H1 (cell line): Measurements from ENCODE around the gene CD164L2. TPM values are rescaled to one million over a fixed set of nuclear protein-coding genes. Genes with fewer than 3 reads are reported as not detected.

ENCODE experiments used
- CTCF ChIA-PET: fragments of 300-600 bp; sonication (Branson Sonifier 250); formaldehyde crosslinking; loops from one replicate; lab custom pipeline; 2021; ENCODE audit not compliant: partially characterized antibody; lab: Charles Lee
- POLR2A ChIA-PET: fragments of 300-600 bp; sonication (Branson Sonifier 250); formaldehyde crosslinking; loops from one replicate; lab custom pipeline; 2021; ENCODE audit warnings: inconsistent platforms; ENCODE audit not compliant: partially characterized antibody; lab: Charles Lee
- DNase-seq, 2 experiments: peaks; one replicate each; pipeline versions ENCODE4 v3.0.0 to v3.0.0-alpha.2; 2010 to 2022; ENCODE audit warnings: low spot score in 2 of 2, low read depth in 1 of 2, mixed read lengths in 1 of 2
- FAIRE-seq: peaks from 2 replicates; lab custom pipeline; 2011; peaks lifted over from hg19 to GRCh38; lab: Jason Lieb, UNC
- H2AFZ ChIP-seq: 2 replicates; pipeline ENCODE4 v1.8.1; 2012; ENCODE audit warnings: low read length, inconsistent platforms
- H2AK5ac ChIP-seq: 2 replicates; pipeline ENCODE4 v1.6.1; 2013; ENCODE audit warnings: low read depth, low read length
- H2BK120ac ChIP-seq: replicated peaks from 2 replicates; pipeline ENCODE3; 2013; ENCODE audit warnings: low read depth, low read length, inconsistent platforms
- H2BK12ac ChIP-seq: 2 replicates; pipeline ENCODE4 v1.6.1; 2013; ENCODE audit warnings: low read depth, low read length
- H2BK15ac ChIP-seq: 2 replicates; pipeline ENCODE4 v1.6.1; 2013; ENCODE audit warnings: low read length
- H2BK20ac ChIP-seq: 2 replicates; pipeline ENCODE4 v1.6.1; 2013; ENCODE audit warnings: low read length
- H2BK5ac ChIP-seq: 2 replicates; pipeline ENCODE4 v1.6.1; 2013; ENCODE audit warnings: low read depth, low read length
- H3K14ac ChIP-seq: 2 replicates; pipeline ENCODE4 v1.6.1; 2013; ENCODE audit warnings: inconsistent platforms; ENCODE audit not compliant: insufficient read length
- H3K18ac ChIP-seq: 2 replicates; pipeline ENCODE4 v1.6.1; 2013; ENCODE audit warnings: low read length; ENCODE audit errors: extremely low read depth
- H3K23ac ChIP-seq: 2 replicates; pipeline ENCODE4 v1.6.1; 2013; ENCODE audit warnings: inconsistent platforms; ENCODE audit not compliant: insufficient read length
- H3K23me2 ChIP-seq: 2 replicates; pipeline ENCODE4 v1.6.1; 2013; ENCODE audit warnings: low read depth, low read length
- H3K27ac ChIP-seq: 2 replicates; pipeline ENCODE4 v1.6.1; 2011; ENCODE audit warnings: low read depth, low read length, inconsistent platforms
- H3K27me3 ChIP-seq, 4 experiments: replicated peaks in 1 of 4; 1 replicate in 1 of 4; 2 replicates in 3 of 4; pipeline versions ENCODE4 v1.6.1 to v1.8.1; 2011 to 2013; ENCODE audit warnings: low read length in 3 of 4, mild to moderate bottlenecking in 3 of 4, inconsistent platforms in 2 of 4, mixed read lengths in 2 of 4, moderate library complexity in 1 of 4; ENCODE audit not compliant: control insufficient read depth in 3 of 4, insufficient read depth in 3 of 4; ENCODE audit errors: extremely low read depth in 1 of 4
- H3K36me3 ChIP-seq, 4 experiments: 2 replicates each; pipeline versions ENCODE4 v1.6.1 to v1.8.1; 2011 to 2013; ENCODE audit warnings: mild to moderate bottlenecking in 4 of 4, low read length in 3 of 4, moderate library complexity in 2 of 4, control low read depth in 1 of 4, inconsistent platforms in 1 of 4; ENCODE audit not compliant: insufficient read depth in 4 of 4, control insufficient read depth in 2 of 4
- H3K4ac ChIP-seq: replicated peaks from 2 replicates; pipeline ENCODE3; 2013; ENCODE audit warnings: low read length, low read depth, mixed read lengths, inconsistent platforms; ENCODE audit not compliant: insufficient read length
- H3K4me1 ChIP-seq, 4 experiments: replicated peaks in 1 of 4; 1 replicate in 1 of 4; 2 replicates in 3 of 4; pipeline versions ENCODE4 v1.6.1 to v1.8.1; 2011 to 2013; ENCODE audit warnings: low read length in 3 of 4, inconsistent platforms in 2 of 4, mixed read lengths in 1 of 4; ENCODE audit not compliant: insufficient read depth in 4 of 4, control insufficient read depth in 3 of 4
- H3K4me2 ChIP-seq, 2 experiments: 2 replicates each; pipeline versions ENCODE4 v1.6.1 to v1.8.1; 2011 to 2013; ENCODE audit warnings: low read depth in 2 of 2, low read length in 2 of 2, control low read depth in 1 of 2, inconsistent platforms in 1 of 2, mild to moderate bottlenecking in 1 of 2; ENCODE audit not compliant: insufficient read depth in 1 of 2
- H3K4me3 ChIP-seq, 4 experiments: fragments of 200-600, 300-600 bp in 1 of 4; sonication (generic), shearing (Covaris generic), sonication (Bioruptor Twin) in 1 of 4; 2 replicates each; pipeline versions ENCODE4 v1.5.1 to v1.8.1; 2011 to 2016; ENCODE audit warnings: low read length in 4 of 4, low read depth in 3 of 4, control low read depth in 2 of 4, inconsistent platforms in 2 of 4, mild to moderate bottlenecking in 2 of 4, mixed read lengths in 1 of 4, moderate library complexity in 1 of 4; ENCODE audit not compliant: insufficient read depth in 2 of 4; ENCODE audit errors: extremely low read depth in 1 of 4
- H3K56ac ChIP-seq: replicated peaks from 2 replicates; pipeline ENCODE3; 2013; ENCODE audit warnings: low read depth, mild to moderate bottlenecking, mixed read lengths, low read length, inconsistent platforms; ENCODE audit not compliant: insufficient read length
- H3K79me1 ChIP-seq: 2 replicates; pipeline ENCODE4 v1.6.1; 2013; ENCODE audit warnings: low read depth, low read length, control low read depth
- H3K79me2 ChIP-seq, 2 experiments: 2 replicates each; pipeline versions ENCODE4 v1.6.1 to v1.8.1; 2012 to 2013; ENCODE audit warnings: low read length in 2 of 2, mild to moderate bottlenecking in 2 of 2, inconsistent platforms in 1 of 2; ENCODE audit not compliant: insufficient read depth in 2 of 2, control insufficient read depth in 1 of 2
- H3K9ac ChIP-seq, 4 experiments: replicated peaks in 1 of 4; 1 replicate in 1 of 4; 2 replicates in 3 of 4; pipeline versions ENCODE4 v1.6.1 to v1.8.1; 2011 to 2013; ENCODE audit warnings: low read depth in 3 of 4, low read length in 3 of 4, control low read depth in 2 of 4, mild to moderate bottlenecking in 2 of 4, moderate library complexity in 2 of 4, inconsistent platforms in 1 of 4; ENCODE audit errors: extremely low read depth in 1 of 4
- H3K9me3 ChIP-seq, 2 experiments: 2 replicates each; pipeline versions ENCODE4 v1.6.1 to v1.8.1; 2012 to 2013; ENCODE audit warnings: mild to moderate bottlenecking in 2 of 2, moderate library complexity in 2 of 2, control low read depth in 1 of 2, inconsistent platforms in 1 of 2, low read depth in 1 of 2, low read length in 1 of 2, mixed read lengths in 1 of 2; ENCODE audit not compliant: insufficient read depth in 2 of 2
- H4K20me1 ChIP-seq, 2 experiments: replicated peaks in 1 of 2; 2 replicates each; pipeline versions ENCODE3 to v1.8.1; 2011 to 2013; ENCODE audit warnings: inconsistent platforms in 2 of 2, low read length in 2 of 2, mild to moderate bottlenecking in 1 of 2; ENCODE audit not compliant: insufficient read depth in 2 of 2, control insufficient read depth in 1 of 2
- H4K5ac ChIP-seq: 2 replicates; pipeline ENCODE4 v1.6.1; 2013; ENCODE audit warnings: low read length, low read depth, mixed read lengths, inconsistent platforms; ENCODE audit not compliant: insufficient read length
- H4K8ac ChIP-seq: 2 replicates; pipeline ENCODE4 v1.8.0; 2013; ENCODE audit warnings: mild to moderate bottlenecking, moderate library complexity, low read length, inconsistent platforms; ENCODE audit not compliant: insufficient read depth; ENCODE audit errors: extremely low read depth
- H4K91ac ChIP-seq: replicated peaks from 2 replicates; pipeline ENCODE3; 2013; ENCODE audit warnings: low read length, mixed read lengths, inconsistent platforms; ENCODE audit not compliant: insufficient read length
- ASH2L ChIP-seq: fragments of 200-600, 300-600 bp; sonication (generic); IDR thresholded peaks from one replicate; pipeline ENCODE4 v1.7.1; 2017; ENCODE audit warnings: low read length
- CBX5 ChIP-seq: fragments of 300-800, 300-1000 bp; sonication (generic); IDR thresholded peaks from 2 replicates; pipeline ENCODE4 v1.7.1; 2016; ENCODE audit warnings: antibody characterized with exemption, low read length, low read depth
- FOSL1 ChIP-seq: IDR thresholded peaks from 2 replicates; pipeline ENCODE4 v1.6.1; 2011; ENCODE audit warnings: mild to moderate bottlenecking, low read depth, low read length, moderate library complexity; ENCODE audit not compliant: insufficient read depth
- HDAC2 ChIP-seq, 2 experiments: fragments of 300-600 bp in 1 of 2; sonication (generic) in 1 of 2; IDR thresholded peaks; 2 replicates each; pipeline ENCODE4 v1.6.1; 2011 to 2012; ENCODE audit warnings: low read depth in 2 of 2, low read length in 2 of 2, mild to moderate bottlenecking in 2 of 2, moderate library complexity in 2 of 2, borderline replicate concordance in 1 of 2, inconsistent platforms in 1 of 2
- KDM1A ChIP-seq: fragments of 200-600, 300-600 bp; sonication (generic); IDR thresholded peaks from 2 replicates; pipeline ENCODE4 v1.7.1; 2016; ENCODE audit warnings: mild to moderate bottlenecking, low read length, borderline replicate concordance
- POLR2AphosphoS5 ChIP-seq: IDR thresholded peaks from 2 replicates; pipeline ENCODE4 v1.6.1; 2011; ENCODE audit warnings: low read depth, low read length
- POU5F1 ChIP-seq: IDR thresholded peaks from 2 replicates; pipeline ENCODE4 v1.6.1; 2011; ENCODE audit warnings: low read depth, mild to moderate bottlenecking, low read length, moderate library complexity
- RFX5 ChIP-seq: IDR thresholded peaks from 2 replicates; pipeline ENCODE4 v1.6.1; 2011; ENCODE audit warnings: low read depth, low read length, improper control_type of control experiment, borderline replicate concordance
- RNF2 ChIP-seq: fragments of 200-900, 300-1000 bp; sonication (generic); IDR thresholded peaks from 2 replicates; pipeline ENCODE4 v1.7.1; 2016; ENCODE audit warnings: borderline replicate concordance, low read depth, mild to moderate bottlenecking, antibody characterized with exemption, low read length; ENCODE audit not compliant: poor library complexity, severe bottlenecking; ENCODE audit errors: missing control alignments
- RXRA ChIP-seq: IDR thresholded peaks from 2 replicates; pipeline ENCODE4 v1.6.1; 2011; ENCODE audit warnings: low read depth, mild to moderate bottlenecking, low read length, moderate library complexity; ENCODE audit not compliant: insufficient read depth
- SUZ12 ChIP-seq: fragments of 200-600 bp; sonication (generic); IDR thresholded peaks from 2 replicates; pipeline ENCODE4 v1.6.1; 2012; ENCODE audit warnings: mild to moderate bottlenecking, inconsistent platforms, low read length, moderate library complexity, mixed read lengths
- TAF1 ChIP-seq: IDR thresholded peaks from 2 replicates; pipeline ENCODE4 v1.6.1; 2011; ENCODE audit warnings: mild to moderate bottlenecking, low read depth, low read length
- polyA plus RNA-seq, 7 experiments: library from polyadenylated mRNA; depleted of rRNA in 3 of 7; stranded (reverse) in 5 of 7; unstranded in 2 of 7; fragments of >200 nt in 5 of 7; fragments of 200-250 nt in 2 of 7; gene quantifications; 1 replicate in 5 of 7; 2 replicates in 1 of 7; 4 replicates in 1 of 7; pipeline versions ENCODE4 v1.2.1 to v1.2.3, GENCODE V29; 2011 to 2013; ENCODE audit warnings: missing spikeins in 2 of 7, mixed read lengths in 2 of 7
- total RNA-seq: library from RNA; stranded (reverse); fragmentation: NEBNext Ultra II Directional; extraction: Animal tissue kit (Norgen Biotek cat#: 25700); gene quantifications from 2 replicates; pipeline ENCODE4 v1.2.1, GENCODE V29; 2021

CD164L2 gene
- total and polyA plus RNA-seq, 2 of the 8 experiments (the other 6 are each of a cell fraction or from before 2014, with no cell fraction given), result 3.3 TPM

DNA sequence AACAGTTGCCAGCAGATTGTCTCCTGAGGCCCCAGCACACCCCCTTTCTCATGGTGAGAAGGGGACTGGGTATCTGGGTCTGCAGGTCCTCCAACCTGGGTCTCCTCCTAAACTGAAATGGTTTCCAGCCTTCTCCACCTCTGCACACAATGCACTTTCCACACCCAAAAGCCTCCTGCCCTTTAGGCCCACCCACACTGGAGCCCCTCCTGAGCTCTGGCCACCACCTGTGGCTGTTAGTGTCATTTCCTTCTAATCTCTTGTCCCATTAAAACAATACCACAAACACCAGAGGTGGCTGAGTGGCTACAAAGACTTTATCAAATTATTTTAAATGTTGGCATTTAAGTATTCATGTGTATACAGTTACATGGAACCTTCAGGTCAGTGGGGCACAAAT, 20.8 kb upstream of the CD164L2 start:
- H3K4ac ChIP-seq, result no peak overlapping the region
- H3K36me3 ChIP-seq, result peaks cover 0 to 17% (median 4%) of the 10 kb centered on the region in 4 experiments; a peak in 4 of 8 replicates
- no peak overlapping the region for H2BK12ac ChIP-seq
- no peak overlapping the region for H3K4me3 ChIP-seq
- H3K18ac ChIP-seq, result no peak overlapping the region
- H2BK15ac ChIP-seq, result peak overlapping the region; percentile 47; the same call in 1 of the 2 replicates
- H3K79me2 ChIP-seq, result no peaks in the 10 kb centered on the region
- H4K91ac ChIP-seq, result peak overlapping the region; percentile 18
- H3K23ac ChIP-seq, result no peak overlapping the region
- no peak overlapping the region for H2AFZ ChIP-seq
- DNase-seq (no peak), FAIRE-seq (no peak)
- H3K23me2 ChIP-seq, result no peaks in the 10 kb centered on the region
- 0 out of 7 replicates have a peak overlapping the region, but pooled peaks of 1 of the 4 experiments have one; percentile 3 for H3K9ac ChIP-seq
- no peaks in the 10 kb centered on the region for H3K79me1 ChIP-seq
- H4K20me1 ChIP-seq, result peaks cover 0 to 4% of the 10 kb centered on the region in 2 experiments
- POLR2A ChIA-PET, result interaction anchor here (1.2 to 1.7 kb wide), 6 partner anchors 20 to 249 kb away, joined by 3 to 6 read pairs (median 3); partner anchors contain the start of gene SLC9A1
- 0 out of 2 replicates have a peak overlapping the region, but pooled peaks have one; percentile 46 for H2BK5ac ChIP-seq
- H3K27ac ChIP-seq, result no peak overlapping the region
- H3K4me1 ChIP-seq, result peaks cover 12 to 43% (median 19%) of the 10 kb centered on the region in 4 experiments
- H3K4me2 ChIP-seq, result no peak overlapping the region
- CTCF ChIA-PET, result interaction anchor here (0.9 to 37.8 kb wide), 14 partner anchors 9 to 202 kb away, joined by 3 to 863 read pairs (median 12); partner anchors contain the start of genes AHDC1 and GPR3
- H2BK120ac ChIP-seq, result no peak overlapping the region
- no peak overlapping the region for H3K14ac ChIP-seq
- peak overlapping the region; percentile 78; the same call in 1 of the 2 replicates for H2AK5ac ChIP-seq
- no peaks in the 10 kb centered on the region for H3K27me3 ChIP-seq
- no peak overlapping the region for H3K56ac ChIP-seq
- H4K5ac ChIP-seq, result no peak overlapping the region
- H4K8ac ChIP-seq, result no peak overlapping the region
- H3K9me3 ChIP-seq, result no peaks in the 10 kb centered on the region
- H2BK20ac ChIP-seq, result no peak overlapping the region
- TF ChIP-seq ASH2L, result no peak
- TF ChIP-seq HDAC2 (IDR thresholded peaks at IDR 0.05; ENCODE audit: borderline replicate concordance in 1 of 2, low read depth in 2 of 2, low read length in 2 of 2), result no peak
- no peak for TF ChIP-seq TAF1
- TF ChIP-seq RXRA, result no peak
- no peak for TF ChIP-seq CBX5
- no peak for TF ChIP-seq POU5F1
- no peak for TF ChIP-seq SUZ12
- no peak for TF ChIP-seq FOSL1
- no peak for TF ChIP-seq RNF2
- no peak for TF ChIP-seq KDM1A
- TF ChIP-seq POLR2AphosphoS5, result no peak
- no peak for TF ChIP-seq RFX5
